GM23338 (cell line): ENCODE measurements around the gene TXNDC17. TPM values are rescaled to one million over a fixed set of nuclear protein-coding genes. Genes with fewer than 3 reads are reported as not detected.

Experiments
- ATAC-seq: fragments of 200-7000 bp; cut with Tn5 transposase; 3 replicates; pipeline ENCODE4 v1.9.1; 2020
- DNase-seq: peaks from one replicate; pipeline ENCODE4 v3.0.0-alpha.2; 2015; ENCODE audit warnings: low spot score
- H2AFZ ChIP-seq: fragments of 200-600 bp; sonication (generic); 2 replicates; pipeline ENCODE4 v1.8.0; 2016; ENCODE audit warnings: antibody characterized with exemption, mild to moderate bottlenecking, moderate library complexity
- H3F3A ChIP-seq: fragments of 200-600 bp; sonication (generic); replicated peaks from 2 replicates; pipeline ENCODE4 v1.8.0; 2017; ENCODE audit warnings: antibody characterized with exemption, mixed run types, low read depth
- H3K27ac ChIP-seq: fragments of 200-600 bp; sonication (generic); 2 replicates; pipeline ENCODE4 v1.6.1; 2016; ENCODE audit warnings: low read depth
- H3K27me3 ChIP-seq: fragments of 200-600 bp; sonication (generic); 2 replicates; pipeline ENCODE4 v1.8.0; 2016; ENCODE audit warnings: mild to moderate bottlenecking, mixed run types, moderate library complexity; ENCODE audit not compliant: insufficient read depth
- H3K36me3 ChIP-seq: fragments of 200-600 bp; sonication (generic); 2 replicates; pipeline ENCODE4 v1.8.0; 2016; ENCODE audit warnings: mild to moderate bottlenecking; ENCODE audit not compliant: insufficient read depth
- H3K4me1 ChIP-seq: fragments of 200-600 bp; sonication (generic); 2 replicates; pipeline ENCODE4 v1.8.0; 2016; ENCODE audit warnings: mild to moderate bottlenecking, moderate library complexity; ENCODE audit not compliant: insufficient read depth
- H3K4me2 ChIP-seq: fragments of 200-600 bp; sonication (generic); 2 replicates; pipeline ENCODE4 v1.7.1; 2017; ENCODE audit warnings: mixed run types
- H3K4me3 ChIP-seq: fragments of 200-600 bp; sonication (generic); 2 replicates; pipeline ENCODE4 v1.6.1; 2016; ENCODE audit warnings: mixed run types
- H3K79me2 ChIP-seq: fragments of 200-600 bp; sonication (generic); replicated peaks from 2 replicates; pipeline ENCODE4 v1.8.0; 2017; ENCODE audit warnings: mild to moderate bottlenecking; ENCODE audit not compliant: insufficient read depth
- H3K9me2 ChIP-seq: fragments of 200-600 bp; sonication (generic); 2 replicates; pipeline ENCODE4 v1.8.0; 2017; ENCODE audit not compliant: insufficient read depth
- H4K20me1 ChIP-seq: fragments of 200-600 bp; sonication (generic); replicated peaks from 2 replicates; pipeline ENCODE4 v1.8.0; 2017; ENCODE audit warnings: mild to moderate bottlenecking; ENCODE audit not compliant: insufficient read depth
- H3K27ac Mint-ChIP-seq: 2 replicates; pipeline ENCODE4 v1.8.0; 2020; ENCODE audit warnings: inconsistent platforms, mild to moderate bottlenecking, moderate library complexity, mixed read lengths
- H3K27me3 Mint-ChIP-seq: 3 replicates; pipeline ENCODE4 v1.8.0; 2022; ENCODE audit warnings: low read depth, mild to moderate bottlenecking, moderate library complexity, mixed read lengths, inconsistent platforms; ENCODE audit not compliant: insufficient read depth, poor library complexity
- H3K36me3 Mint-ChIP-seq: 3 replicates; pipeline ENCODE4 v1.8.0; 2021; ENCODE audit warnings: low read depth, mild to moderate bottlenecking, inconsistent platforms, moderate library complexity, mixed read lengths
- H3K4me1 Mint-ChIP-seq: 3 replicates; pipeline ENCODE4 v1.8.0; 2020; ENCODE audit warnings: mild to moderate bottlenecking, inconsistent platforms, mixed read lengths
- H3K4me3 Mint-ChIP-seq: 3 replicates; pipeline ENCODE4 v1.8.0; 2021; ENCODE audit warnings: moderate library complexity, mild to moderate bottlenecking, inconsistent platforms, mixed read lengths
- H3K9me3 Mint-ChIP-seq: 3 replicates; pipeline ENCODE4 v1.8.0; 2020; ENCODE audit warnings: moderate library complexity, mild to moderate bottlenecking, inconsistent platforms, mixed read lengths
- EZH2 ChIP-seq: fragments of 200-600 bp; sonication (generic); IDR thresholded peaks from one replicate; pipeline ENCODE4 v1.8.0; 2017; ENCODE audit warnings: antibody characterized with exemption, mild to moderate bottlenecking, low read depth; ENCODE audit not compliant: unreplicated experiment
- POLR2AphosphoS5 ChIP-seq: IDR thresholded peaks from 2 replicates; pipeline ENCODE4 v1.6.1; 2016; ENCODE audit warnings: antibody characterized with exemption, low read depth
- STAT1 ChIP-seq: IDR thresholded peaks from one replicate; pipeline ENCODE4 v1.6.1; 2016; ENCODE audit warnings: antibody characterized with exemption; ENCODE audit not compliant: unreplicated experiment
- ZNF114 ChIP-seq: fragments of 250-450 bp; sonication (Bioruptor Pico); IDR thresholded peaks from 2 replicates; pipeline ENCODE4 v1.5.0; 2020; ENCODE audit warnings: mild to moderate bottlenecking, moderate library complexity
- ZNF331 ChIP-seq: fragments of 250-450 bp; sonication (Bioruptor Pico); IDR thresholded peaks from 2 replicates; pipeline ENCODE4 v1.5.0; 2020; ENCODE audit warnings: low read depth, mild to moderate bottlenecking, moderate library complexity
- ZNF462 ChIP-seq: fragments of 250-450 bp; sonication (Bioruptor Pico); IDR thresholded peaks from 2 replicates; pipeline ENCODE4 v1.5.0; 2020; ENCODE audit warnings: mild to moderate bottlenecking, moderate library complexity
- polyA plus RNA-seq: library from polyadenylated mRNA; unstranded; fragments of >200 nt; fragmentation: Nextera tagmentation; extraction: Ambion mirVana; gene quantifications from 2 replicates; pipeline ENCODE4 v1.2.1, GENCODE V29; 2016
- total RNA-seq: library from RNA; depleted of rRNA; stranded (reverse); fragments of >200 nt; shearing (Covaris generic); gene quantifications from 2 replicates; pipeline ENCODE4 v1.2.3, GENCODE V29; 2014

TXNDC17 gene
- total and polyA plus RNA-seq, 2 experiments from 2014 or later = 202 to 887 TPM

GRCh38 chr17:6610011-6610410 is 30.8 kb upstream of the TXNDC17 start (continued):
- TF ChIP-seq ZNF462 (CRISPR knock-in tag) = no peak

- no peaks in the 10 kb centered on the region; the same call in 1 of the 2 replicates for H4K20me1 ChIP-seq
- peaks cover 2% of the 10 kb centered on the region for H3K27me3 Mint-ChIP-seq
- DNase-seq = no peak
- no peaks in the 10 kb centered on the region for H3K27me3 ChIP-seq
- no peaks in the 10 kb centered on the region for H3K79me2 ChIP-seq
- H3K4me2 ChIP-seq = no peak overlapping the region
- H3K4me3 ChIP-seq = no peak overlapping the region
- H3K4me1 Mint-ChIP-seq = no peaks in the 10 kb centered on the region
- no peak for ATAC-seq
- no peak overlapping the region for H3K4me3 Mint-ChIP-seq
- H3K36me3 ChIP-seq = peaks cover 35% of the 10 kb centered on the region
- H3K36me3 Mint-ChIP-seq = peaks cover 38% of the 10 kb centered on the region
- H3K9me3 Mint-ChIP-seq = no peaks in the 10 kb centered on the region
- H2AFZ ChIP-seq = no peak overlapping the region
- H3K9me2 ChIP-seq = no peaks in the 10 kb centered on the region
- no peaks in the 10 kb centered on the region for H3K4me1 ChIP-seq
- H3F3A ChIP-seq = no peaks in the 10 kb centered on the region
- no peak overlapping the region for H3K27ac Mint-ChIP-seq
- H3K27ac ChIP-seq = no peak overlapping the region
- no peak for TF ChIP-seq ZNF331 (CRISPR knock-in tag)
- no peak for TF ChIP-seq POLR2AphosphoS5
- TF ChIP-seq ZNF114 (CRISPR knock-in tag) = no peak
- TF ChIP-seq STAT1 = no peak
- TF ChIP-seq ZNF462 (CRISPR knock-in tag) = no peak
- no peak for TF ChIP-seq EZH2
These were observed 29.6 kb upstream of the TXNDC17 start for GRCh38 chr17:6611231-6611630.
